ENCODE results near the gene OR8H2. TPM values are rescaled to one million over a fixed set of nuclear protein-coding genes. Genes with fewer than 3 reads are reported as not detected.
"Not testable (repeated sequence)": the region's sequence is repeated elsewhere in the genome, so short reads cannot be mapped to it uniquely, and the experiment has no call there.

OR8H2 gene
- total RNA-seq, result not detected in 2 replicates

- DNase-seq (ENCODE audit: low read depth), result no peak
Observed at GRCh38 chr11:56103210-56103737, at the start of gene OR8H2. TSS of gene OR8H2 (plus strand) at chr11:56103687. CDS start at chr11:56105043, 1,356 bp downstream.

- DNase-seq (ENCODE audit: low read depth), result not testable (repeated sequence)
Observed at GRCh38 chr11:56056366-56056765, 47.1 kb upstream of the OR8H2 start.

GRCh38 chr11:56057661-56058237 is 45.7 kb upstream of the OR8H2 start:
- DNase-seq (ENCODE audit: low read depth), result not testable (repeated sequence)

GRCh38 chr11:56058260-56058780 is 45.2 kb upstream of the OR8H2 start:
- not testable (repeated sequence) for DNase-seq (ENCODE audit: low read depth)

GRCh38 chr11:56066980-56067379 is 36.5 kb upstream of the OR8H2 start:
- no peak for DNase-seq (ENCODE audit: low read depth)

GRCh38 chr11:56089697-56090096 is 13.8 kb upstream of the OR8H2 start:
- no peak for DNase-seq (ENCODE audit: low read depth)

GRCh38 chr11:56093008-56093407 is 10.5 kb upstream of the OR8H2 start, which contains the start of gene OR8I2:
TSS of gene OR8I2 (plus strand) at chr11:56093308. CDS start at chr11:56093308, 0 bp downstream.
- DNase-seq (ENCODE audit: low read depth), result no peak

DNA sequence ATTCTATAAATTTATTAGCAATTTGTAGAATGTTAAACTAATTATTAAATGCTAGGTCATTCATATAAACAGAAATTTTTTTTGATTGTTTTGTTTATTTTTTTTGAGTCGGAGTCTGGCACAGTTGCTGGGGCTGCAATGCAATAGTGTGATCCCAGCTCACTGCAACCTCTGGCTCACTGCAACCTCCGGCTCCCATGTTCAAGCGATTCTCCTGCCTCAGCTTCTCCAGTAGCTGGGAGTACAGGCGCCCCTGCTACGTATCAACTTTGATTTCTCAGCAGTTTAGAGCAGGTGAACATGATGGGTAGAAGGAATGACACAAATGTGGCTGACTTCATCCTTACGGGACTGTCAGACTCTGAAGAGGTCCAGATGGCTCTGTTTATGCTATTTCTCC is 18.6 kb downstream of the OR8H2 start, which contains the start of gene OR8H3:
OR8H3 (plus strand) TSS at position 301 of the 400 bp plus-strand sequence; CDS start at position 301, 0 bp downstream.
- DNase-seq (ENCODE audit: low read depth), result no peak

DNA sequence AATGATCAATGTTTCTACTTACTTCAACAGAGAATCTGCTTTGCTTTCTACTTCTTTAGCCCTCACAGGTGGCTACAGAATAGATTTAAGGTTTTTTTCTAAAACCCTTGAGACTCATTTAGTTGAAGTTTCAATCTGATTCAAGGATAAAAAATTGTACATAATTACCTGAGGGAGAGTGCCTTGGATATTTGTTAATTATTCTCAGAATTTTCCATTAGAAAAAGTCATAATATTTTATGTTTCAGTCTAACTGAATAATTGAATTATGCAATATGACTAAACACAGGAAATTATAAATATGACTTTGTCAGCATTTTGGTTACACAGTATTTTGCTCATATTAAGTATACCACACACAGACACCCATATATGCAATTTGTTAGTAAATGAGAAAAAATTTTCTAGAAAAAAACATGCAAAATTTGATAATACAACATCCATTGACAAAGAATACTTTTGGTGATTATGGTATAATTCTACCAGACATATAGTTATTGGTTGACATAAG is 36.7 kb downstream of the OR8H2 start, which contains the start of gene OR8J3:
OR8J3 (minus strand) TSS at position 51 of the 511 bp plus-strand sequence. CDS start 2,483 bp downstream, outside the sequence.
- no peak for DNase-seq (ENCODE audit: low read depth)

GRCh38 chr11:56143681-56144080 is 40.2 kb downstream of the OR8H2 start:
- DNase-seq (ENCODE audit: low read depth), result not testable (repeated sequence)

GRCh38 chr11:56151376-56151775 is 47.9 kb downstream of the OR8H2 start:
- no peak for DNase-seq (ENCODE audit: low read depth)

GRCh38 chr11:56152333-56152732 is 48.8 kb downstream of the OR8H2 start:
- no peak for DNase-seq (ENCODE audit: low read depth)

Other genes starting within 250 kb of the OR8H2 start
- not detected in 2 replicates for gene TRIM51, start 220.4 kb upstream of the OR8H2 start, total RNA-seq
- gene OR5W2, start 189.1 kb upstream of the OR8H2 start, total RNA-seq, result not detected in 2 replicates
- gene OR5I1, start 167.3 kb upstream of the OR8H2 start, total RNA-seq, result not detected in 2 replicates
- not detected in 2 replicates for gene OR10AG1, start 133.7 kb upstream of the OR8H2 start, total RNA-seq
- not detected in 2 replicates for gene OR5F1, start 109.1 kb upstream of the OR8H2 start, total RNA-seq
- not detected in 2 replicates for gene OR5AS1, start 76.0 kb upstream of the OR8H2 start, total RNA-seq
- not detected in 2 replicates for gene OR8I2, start 10.4 kb upstream of the OR8H2 start, total RNA-seq
- not detected in 2 replicates for gene OR8H3, start 18.7 kb downstream of the OR8H2 start, total RNA-seq
- not detected in 2 replicates for gene OR8J3, start 36.5 kb downstream of the OR8H2 start, total RNA-seq
- gene OR8K5, start 56.6 kb downstream of the OR8H2 start, total RNA-seq, result not detected in 2 replicates
- not detected in 2 replicates for gene OR5J2, start 72.9 kb downstream of the OR8H2 start, total RNA-seq
- not detected in 2 replicates for gene OR5T2, start 130.6 kb downstream of the OR8H2 start, total RNA-seq
- not detected in 2 replicates for gene OR5T3, start 148.6 kb downstream of the OR8H2 start, total RNA-seq
- not detected in 2 replicates for gene OR5T1, start 170.5 kb downstream of the OR8H2 start, total RNA-seq
- not detected in 2 replicates for gene OR8H1, start 188.6 kb downstream of the OR8H2 start, total RNA-seq
- not detected in 2 replicates for gene OR8K3, start 211.5 kb downstream of the OR8H2 start, total RNA-seq
- gene OR8K1, start 242.4 kb downstream of the OR8H2 start, total RNA-seq, result not detected in 2 replicates